Endothelial cell of hepatic sinusoid (primary cell): ENCODE measurements around the gene SRP19.
"Not testable (repeated sequence)": the region's sequence is repeated elsewhere in the genome, so short reads cannot be mapped to it uniquely, and the experiment has no call there.

Experiments used
- in situ Hi-C: cut with HindIII; loops from 2 replicates; pipeline ENCODE4 v1.10.0; 2017; ENCODE audit warnings: low sequenced_read_pairs

SRP19 gene

DNA sequence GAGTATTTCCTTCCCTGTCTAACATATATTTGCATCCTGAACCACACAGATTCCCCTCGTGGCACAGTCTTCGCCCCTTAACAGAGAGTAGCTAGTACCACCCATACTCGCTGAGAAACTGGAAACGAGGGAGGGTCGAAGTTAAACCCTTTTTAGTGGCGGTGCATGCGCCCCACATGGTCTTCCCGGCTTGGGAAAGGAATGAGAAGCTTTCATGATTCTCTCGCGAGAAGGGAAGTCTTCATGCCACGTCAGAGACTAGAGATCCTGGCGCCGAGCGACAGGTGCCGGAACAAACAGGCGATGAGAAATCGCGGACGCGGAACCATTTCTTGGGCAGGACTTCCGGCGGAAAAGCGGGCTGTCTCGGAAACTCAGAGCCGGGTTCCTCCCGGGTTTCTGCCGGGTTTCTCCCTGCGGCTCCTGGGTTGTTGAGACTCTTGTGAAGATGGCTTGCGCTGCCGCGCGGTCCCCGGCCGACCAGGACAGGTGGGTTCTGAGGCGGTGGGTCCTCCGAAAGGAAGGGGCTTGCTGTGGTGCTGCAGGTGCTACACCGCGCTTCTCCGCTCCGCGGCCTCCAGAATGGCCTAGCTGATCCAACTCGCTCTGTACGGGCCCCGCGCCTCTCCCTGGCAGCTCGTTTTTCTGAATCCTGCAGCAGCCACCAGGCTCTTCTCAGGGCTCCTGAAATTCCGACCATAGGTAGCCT, at the start of gene SRP19:
Gene SRP19 (plus strand): TSS at position 359 of the 709 bp plus-strand sequence. CDS start 90 bp downstream, at position 449.
- in situ Hi-C loops: no loop called here

DNA sequence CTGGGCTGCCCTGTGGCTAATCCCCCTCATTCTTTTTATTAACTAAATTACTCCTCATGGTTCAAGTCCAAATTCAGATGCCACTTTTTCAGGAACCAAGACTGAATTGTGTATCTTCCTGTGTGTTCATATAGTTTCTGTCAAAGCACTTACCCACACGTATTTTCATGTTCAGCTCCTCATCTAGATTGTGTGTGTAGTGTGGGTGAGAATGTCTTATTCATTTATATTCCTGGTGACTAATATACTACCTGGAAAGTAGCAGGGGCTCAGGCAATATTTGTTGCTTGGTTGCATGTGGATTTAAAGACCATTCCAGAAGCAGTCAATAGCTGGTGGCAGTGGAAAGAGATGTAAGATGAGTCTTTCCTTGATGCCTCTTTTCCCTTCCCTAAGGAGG, 48.5 kb upstream of the SRP19 start:
- in situ Hi-C loops: no loop called here

- in situ Hi-C loops: no loop called here
Observed at GRCh38 chr5:112820246-112820645, 40.8 kb upstream of the SRP19 start.

DNA sequence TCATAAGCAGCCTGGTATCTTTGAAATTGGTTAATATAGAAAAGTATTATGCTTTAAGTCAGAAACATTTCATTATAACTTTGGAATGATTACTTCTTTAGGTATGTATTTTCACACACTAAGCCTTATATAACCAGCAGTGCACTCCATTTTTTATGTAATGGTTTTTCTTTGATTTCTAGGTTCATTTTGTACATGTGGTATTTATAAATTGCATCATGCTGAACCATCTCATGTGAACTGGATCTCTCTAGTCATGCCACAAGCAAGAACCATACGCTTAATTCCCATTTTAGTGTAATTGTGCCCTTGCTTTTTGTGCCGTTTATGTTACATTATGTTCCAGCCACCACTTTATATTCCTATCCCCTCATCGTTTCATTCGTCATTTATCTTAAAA, 38.6 kb upstream of the SRP19 start:
- in situ Hi-C loops: no loop called here

- in situ Hi-C loops: no loop called here
Observed at GRCh38 chr5:112823181-112823580, 37.9 kb upstream of the SRP19 start.

DNA sequence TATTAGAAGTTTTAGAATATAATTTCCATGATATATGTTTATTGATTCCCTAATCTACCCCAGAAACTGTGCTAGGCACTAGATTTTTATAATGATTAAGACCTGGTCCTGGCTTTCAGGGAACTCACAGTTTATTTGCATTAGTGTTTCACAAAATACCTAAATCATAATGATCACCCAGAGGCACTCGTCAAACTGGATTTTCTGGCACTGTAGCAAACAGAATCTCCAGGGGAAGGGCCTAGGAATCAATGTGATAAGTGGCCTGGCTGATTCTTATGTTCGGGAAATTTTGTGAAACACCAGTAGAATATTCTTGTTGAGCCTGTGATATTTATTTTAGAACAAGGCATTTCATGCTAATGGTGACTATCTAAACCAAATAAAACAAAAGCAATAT, 37.4 kb upstream of the SRP19 start:
- in situ Hi-C loops: no loop called here

DNA sequence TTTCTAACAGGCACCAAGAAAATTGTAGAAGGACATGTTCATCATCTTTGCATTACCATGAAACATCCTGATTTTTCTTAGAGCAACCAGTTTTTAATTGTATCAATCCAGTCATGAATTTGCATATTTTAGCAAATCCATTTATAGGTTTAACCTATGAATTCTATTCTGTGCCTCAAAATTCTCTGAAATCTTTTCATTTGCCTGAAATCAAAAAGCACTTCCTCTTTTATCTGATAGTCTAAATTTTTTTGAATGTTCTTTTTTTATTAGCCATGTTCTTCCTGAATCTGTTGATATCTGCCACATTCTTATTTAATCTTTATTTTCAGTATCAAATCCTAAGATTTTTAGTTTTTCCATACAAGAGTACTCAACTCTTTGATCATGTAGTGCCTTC, 36.9 kb upstream of the SRP19 start:
- in situ Hi-C loops: no loop called here

DNA sequence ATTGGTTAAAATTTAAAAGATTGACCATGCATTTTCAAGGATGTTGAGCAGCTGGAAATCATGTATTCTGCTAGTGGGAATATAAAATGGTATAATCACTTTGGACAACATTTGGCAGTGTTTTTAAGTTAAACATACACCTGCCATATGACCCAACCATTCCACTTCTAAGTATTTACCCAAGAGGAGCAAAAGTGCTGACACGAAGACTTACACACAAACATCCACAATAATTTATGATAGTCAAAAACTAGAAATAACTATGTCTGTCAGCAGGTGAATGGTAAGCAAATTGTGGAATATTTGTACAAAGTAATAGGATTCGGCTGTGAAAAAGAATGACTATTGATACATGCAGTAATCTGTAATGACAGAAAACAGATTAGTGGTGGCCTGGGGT, 30.7 kb upstream of the SRP19 start:
- in situ Hi-C loops: no loop called here

- in situ Hi-C loops: no loop called here
Observed at GRCh38 chr5:112833971-112834370, 27.1 kb upstream of the SRP19 start.

- in situ Hi-C loops: no loop called here
Observed at GRCh38 chr5:112844489-112844888, 16.6 kb upstream of the SRP19 start.

DNA sequence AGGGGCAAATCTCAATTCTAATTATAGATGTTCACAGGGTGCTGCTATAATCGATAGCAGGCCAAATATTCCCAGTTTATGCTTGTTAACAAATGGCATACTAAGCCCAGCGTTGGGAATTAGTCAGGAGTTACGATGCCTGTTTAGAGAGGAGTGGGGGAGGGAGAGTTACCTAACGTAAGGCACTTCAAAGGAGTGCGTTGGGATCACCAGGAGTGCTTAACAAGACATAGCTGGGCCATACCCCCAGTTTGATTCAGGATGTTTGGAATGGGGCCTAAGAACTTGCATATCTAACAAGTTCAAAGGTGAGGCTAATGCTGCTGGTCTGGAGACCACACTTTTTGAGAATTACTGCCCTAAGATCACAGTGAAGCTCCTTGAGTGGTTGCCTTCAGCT, 14.5 kb upstream of the SRP19 start:
- in situ Hi-C loops: loop anchor here (5.0 kb wide), 2 partner anchors 39 to 299 kb away; no protein-coding TSS in a partner anchor

- in situ Hi-C loops: loop anchor here (5.0 kb wide), 2 partner anchors 40 to 300 kb away; no protein-coding TSS in a partner anchor
Observed at GRCh38 chr5:112847306-112847705, 13.8 kb upstream of the SRP19 start.

DNA sequence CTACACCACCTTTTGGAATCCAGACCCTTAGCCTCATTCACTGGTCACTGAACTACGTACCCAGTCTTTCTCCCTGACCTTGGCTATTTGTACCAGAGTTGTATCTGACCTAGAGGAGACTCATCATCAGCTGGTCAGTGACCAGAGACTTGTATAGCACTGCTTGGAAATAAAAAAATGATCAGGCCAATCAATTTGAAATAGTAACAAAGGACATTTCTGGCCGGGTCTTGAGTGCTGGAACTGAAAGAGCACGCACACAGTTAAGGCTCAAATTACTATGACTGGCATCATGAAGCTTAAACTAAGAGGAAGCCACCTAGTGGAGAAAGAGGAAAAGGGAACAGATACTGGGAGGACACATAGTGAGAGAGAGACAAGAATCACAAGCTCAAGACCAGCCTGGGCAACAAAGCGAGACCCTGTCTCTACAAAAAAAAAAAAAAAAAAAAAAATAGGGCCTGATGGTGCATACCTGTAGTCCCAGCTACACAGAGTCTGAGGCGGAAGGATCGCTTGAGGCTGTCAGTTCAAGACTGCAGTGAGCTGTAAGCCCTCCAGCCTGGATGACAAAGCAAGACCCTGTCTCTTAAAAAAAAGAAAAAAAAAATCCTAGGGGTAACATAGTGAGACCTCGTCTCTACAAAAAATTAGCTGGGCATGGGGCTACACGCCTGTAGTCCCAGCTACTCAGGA, 12.8 kb upstream of the SRP19 start:
- in situ Hi-C loops: loop anchor here (5.0 kb wide), 2 partner anchors 41 to 301 kb away; no protein-coding TSS in a partner anchor

DNA sequence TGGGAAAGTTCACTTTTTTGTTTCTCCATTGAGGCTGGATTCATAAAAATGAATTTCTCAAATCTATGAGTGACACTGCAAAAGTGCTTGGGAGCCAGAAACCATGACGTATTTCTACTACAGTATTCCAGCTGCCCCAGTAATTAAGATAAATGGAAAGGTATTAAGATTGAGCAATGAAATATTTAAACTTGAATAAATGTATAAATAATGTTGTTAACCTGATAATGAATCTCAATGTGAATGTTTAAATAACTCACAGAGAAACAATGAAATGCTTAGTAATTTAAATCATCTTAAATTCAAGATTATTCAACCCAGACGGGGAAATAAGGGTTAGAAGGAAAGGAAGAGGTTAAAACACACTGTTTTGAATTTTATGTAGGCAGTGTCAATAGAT, 11.2 kb upstream of the SRP19 start:
- in situ Hi-C loops: loop anchor here (5.0 kb wide), 2 partner anchors 43 to 303 kb away; no protein-coding TSS in a partner anchor

DNA sequence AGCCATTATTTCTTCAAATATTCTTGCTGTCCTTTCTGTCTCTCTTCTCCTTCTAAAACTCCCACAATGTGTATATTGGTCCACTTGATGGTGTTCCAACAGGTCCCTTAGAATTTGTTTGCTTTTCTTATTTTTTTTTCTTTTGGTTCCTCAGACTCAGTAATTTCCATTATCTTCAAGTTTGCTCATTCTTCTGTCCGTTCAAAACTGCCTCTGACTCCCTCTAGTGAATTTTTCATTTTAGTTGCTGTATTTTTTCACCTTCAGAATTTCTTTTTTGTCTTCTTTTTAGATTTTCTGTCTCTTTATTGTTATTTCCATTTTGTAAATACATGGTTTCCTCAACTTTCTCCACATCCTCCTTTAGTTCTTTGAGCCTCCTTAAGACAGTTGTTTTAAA, 6.4 kb upstream of the SRP19 start:
- in situ Hi-C loops: no loop called here

DNA sequence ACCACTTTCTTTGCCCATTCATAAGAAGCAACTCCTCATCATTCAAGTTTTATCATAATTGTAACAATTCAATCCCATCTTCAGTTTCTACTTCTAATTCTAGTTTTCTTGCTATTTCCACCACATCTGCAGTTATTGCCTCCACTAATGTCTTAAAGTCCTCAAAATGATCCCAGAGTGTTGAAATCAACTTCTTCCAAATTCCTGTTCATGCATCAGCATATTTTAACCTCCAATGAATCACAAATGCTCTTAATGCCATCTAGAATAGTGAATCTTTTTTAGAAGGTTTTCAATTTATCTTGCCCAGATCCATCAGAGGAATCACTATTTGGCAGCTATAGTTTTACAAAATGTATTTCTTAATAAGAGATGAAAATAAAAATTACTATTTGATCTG, 3.2 kb upstream of the SRP19 start:
- in situ Hi-C loops: no loop called here

GRCh38 chr5:112860571-112860928, 537 bp upstream of the SRP19 start:
- in situ Hi-C loops: not testable (repeated sequence)

GRCh38 chr5:112861638-112861985, 525 bp downstream of the SRP19 start:
- in situ Hi-C loops: no loop called here

DNA sequence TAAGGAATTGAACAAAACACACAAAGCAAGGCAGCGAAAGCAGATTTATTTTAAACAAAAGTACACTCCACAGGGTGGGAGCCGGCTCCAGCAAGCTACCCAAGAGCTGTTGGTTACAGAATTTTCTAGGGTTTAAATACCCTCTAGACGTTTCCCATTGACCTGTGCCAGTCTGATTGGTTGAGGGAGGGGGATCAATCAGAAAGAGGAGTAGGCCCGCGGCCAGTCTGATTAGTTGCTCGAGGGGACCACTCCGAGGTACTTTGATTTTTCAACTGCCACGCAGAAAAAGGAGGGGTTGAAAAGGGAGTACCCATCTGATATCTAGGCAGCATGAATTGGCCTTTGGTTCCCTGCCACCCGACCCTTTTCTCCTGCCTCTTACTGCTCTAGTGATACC, 998 bp downstream of the SRP19 start:
- in situ Hi-C loops: no loop called here

GRCh38 chr5:112863549-112863948, 2.5 kb downstream of the SRP19 start:
- in situ Hi-C loops: no loop called here

- in situ Hi-C loops: no loop called here
Observed at GRCh38 chr5:112865128-112865527, 4.0 kb downstream of the SRP19 start.

DNA sequence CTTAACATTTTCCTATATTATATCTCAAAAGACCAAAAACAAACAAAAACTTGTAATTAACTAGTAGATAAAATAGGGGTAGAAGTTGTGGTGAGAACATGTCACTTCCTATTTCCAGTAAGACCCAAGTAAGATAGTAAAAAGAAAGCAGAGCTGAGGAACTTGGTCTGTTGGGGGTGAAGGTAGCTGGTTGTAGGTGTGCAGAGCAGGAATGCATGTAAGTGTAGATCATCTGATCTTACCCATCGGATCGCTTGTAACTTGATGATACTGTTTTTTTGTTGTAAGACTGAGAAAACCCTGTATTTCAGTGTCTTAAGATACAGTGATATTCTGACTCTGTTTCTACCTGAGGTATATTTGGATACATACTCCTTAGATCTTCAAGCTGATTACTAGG, 5.7 kb downstream of the SRP19 start:
- in situ Hi-C loops: no loop called here
